Fibroblast of the aortic adventitia (primary cell): ENCODE results near the gene STK10. TPM values are rescaled to one million over a fixed set of nuclear protein-coding genes. Genes with fewer than 3 reads are reported as not detected.

Source experiments
- DNase-seq: peaks from one replicate; pipeline ENCODE4 v3.0.0-alpha.2; 2010; ENCODE audit warnings: low read depth
- H3K4me3 ChIP-seq: 2 replicates; pipeline ENCODE4 v1.5.1; 2011; ENCODE audit warnings: low read depth, mild to moderate bottlenecking, control low read depth, low read length, moderate library complexity
- CTCF ChIP-seq: IDR thresholded peaks from 2 replicates; pipeline ENCODE4 v1.5.1; 2011; ENCODE audit warnings: mild to moderate bottlenecking, low read length, control low read depth, inconsistent platforms; ENCODE audit not compliant: insufficient read depth
- total RNA-seq: library from RNA; depleted of rRNA; stranded (reverse); fragments of >200 nt; gene quantifications from 2 replicates; pipeline ENCODE4 v1.2.3, GENCODE V29; 2012; ENCODE audit warnings: low replicate concordance

Gene STK10
- total RNA-seq, 1 donor = 16.0 TPM

- DNase-seq = no peak
- no peak for TF ChIP-seq CTCF
- peak overlapping the region; percentile 93 for H3K4me3 ChIP-seq
Measured at GRCh38 chr5:172188893-172189692, 1.1 kb upstream of the STK10 start.

DNA sequence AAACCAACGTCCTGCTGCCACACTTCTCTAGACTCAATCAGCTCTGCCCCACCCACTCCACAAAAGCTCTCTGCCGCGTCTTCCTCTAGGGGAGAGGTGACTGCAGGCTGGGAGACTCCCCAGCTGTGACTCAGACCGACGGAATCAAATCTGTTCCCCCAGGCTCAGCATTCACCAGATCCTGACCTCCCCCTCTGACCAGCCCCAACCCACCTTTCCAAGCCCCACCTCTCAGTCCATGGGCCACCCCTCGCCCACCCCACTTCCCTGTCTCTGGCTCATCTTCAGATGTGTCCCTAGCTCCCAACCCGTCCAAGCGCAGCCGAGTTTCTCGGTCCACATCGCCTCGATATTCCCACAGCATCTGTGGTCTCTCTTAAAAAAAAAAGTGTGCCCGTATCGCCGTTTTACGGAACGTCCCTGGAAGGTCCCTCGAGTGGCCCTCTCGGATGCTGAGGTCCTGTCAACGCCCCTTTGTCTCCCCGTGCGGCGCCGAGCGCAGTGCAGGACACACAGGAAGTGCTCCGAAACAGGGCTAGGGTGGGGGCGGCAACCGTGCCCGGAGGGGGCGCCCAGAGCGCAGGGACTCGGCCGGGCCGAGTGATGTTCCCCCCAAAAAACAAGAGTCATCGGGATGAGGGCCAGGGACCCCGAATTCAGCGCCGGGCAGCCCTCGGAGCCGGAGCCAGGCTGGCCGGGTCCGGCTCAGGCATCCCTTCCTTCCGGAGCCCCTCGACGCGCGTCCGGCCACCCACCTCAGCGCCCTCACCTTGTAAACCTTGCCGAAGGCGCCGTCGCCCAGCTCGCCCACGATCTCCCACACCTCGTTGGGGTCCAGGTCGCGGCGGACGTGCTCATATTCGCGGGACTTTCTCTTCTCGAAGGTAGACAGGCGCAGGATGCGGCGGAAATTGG is 649 bp downstream of the STK10 start:
- TF ChIP-seq CTCF = no peak
- DNase-seq = peak; percentile 60

GRCh38 chr5:172186114-172186695 is 1.8 kb downstream of the STK10 start:
- no peak for TF ChIP-seq CTCF
- H3K4me3 ChIP-seq = peak overlapping the region; percentile 93
- no peak for DNase-seq

More for the DNA sequence above, 649 bp downstream of the STK10 start:
- H3K4me3 ChIP-seq = peak overlapping the region; percentile 93

DNA sequence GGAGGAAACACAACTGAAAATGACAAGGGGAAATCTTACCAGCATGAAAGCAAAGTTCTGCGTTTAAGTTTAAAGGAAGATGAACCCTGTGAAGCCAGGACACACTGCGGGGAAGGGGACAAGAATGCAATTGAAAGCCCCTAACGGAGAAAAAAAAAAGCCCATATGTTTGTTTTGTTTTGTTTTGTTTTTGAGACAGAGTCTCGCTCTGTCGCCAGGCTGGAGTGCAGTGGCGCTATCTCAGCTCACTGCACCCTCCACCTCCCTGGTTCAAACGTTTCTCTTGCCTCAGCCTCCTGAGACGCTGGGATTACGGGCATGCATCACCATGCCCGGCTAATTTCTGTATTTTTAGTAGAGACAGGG is 2.9 kb downstream of the STK10 start:
- TF ChIP-seq CTCF = no peak
- H3K4me3 ChIP-seq = no peak overlapping the region
- DNase-seq = no peak

- DNase-seq = no peak
- no peak overlapping the region for H3K4me3 ChIP-seq
- TF ChIP-seq CTCF = no peak
Measured at GRCh38 chr5:172183881-172184280, 4.1 kb downstream of the STK10 start.

GRCh38 chr5:172182291-172182690 is 5.7 kb downstream of the STK10 start:
- DNase-seq = no peak
- TF ChIP-seq CTCF = no peak
- no peak overlapping the region for H3K4me3 ChIP-seq
